IMR-90 (cell line): ENCODE results near the gene SLC8A1. TPM values are rescaled to one million over a fixed set of nuclear protein-coding genes. Genes with fewer than 3 reads are reported as not detected.

Experiments used
- ATAC-seq: fragments of 200-7000 bp; cut with Tn5 transposase; 2 replicates; pipeline ENCODE4 v1.9.1; 2020; ENCODE audit warnings: low read depth, mild to moderate bottlenecking, moderate library complexity
- BruUV-seq: library from RNA; stranded (reverse); fragments of 400-500 nt; replicated peaks from 2 replicates; lab custom pipeline; 2021; lab: Mats Ljungman, UMichigan
- CTCF ChIA-PET: fragments of 300-600 bp; formaldehyde crosslinking; extraction: SDS; loops from one replicate; lab custom pipeline; 2021; ENCODE audit warnings: antibody characterized with exemption; lab: Yijun Ruan, JAX
- POLR2A ChIA-PET: fragments of 300-600 bp; sonication (Branson Sonifier 250); formaldehyde crosslinking; loops from one replicate; lab custom pipeline; 2022; ENCODE audit warnings: antibody characterized with exemption; ENCODE audit not compliant: unreplicated experiment; lab: Charles Lee
- DNase-seq: peaks from one replicate; pipeline ENCODE4 v3.0.0; 2013
- H2AFZ ChIP-seq: replicated peaks from 2 replicates; pipeline ENCODE3; 2013; ENCODE audit warnings: low read length, mild to moderate bottlenecking; ENCODE audit not compliant: poor library complexity
- H2AK5ac ChIP-seq: 2 replicates; pipeline ENCODE4 v1.6.1; 2013; ENCODE audit warnings: low read depth, low read length, inconsistent platforms
- H2AK9ac ChIP-seq: replicated peaks from 2 replicates; pipeline ENCODE3; 2013; ENCODE audit warnings: mild to moderate bottlenecking, low read depth, low read length, moderate library complexity; ENCODE audit not compliant: poor library complexity
- H2BK120ac ChIP-seq: 2 replicates; pipeline ENCODE4 v1.6.1; 2013; ENCODE audit warnings: low read depth, low read length, inconsistent platforms
- H2BK15ac ChIP-seq: 3 replicates; pipeline ENCODE4 v1.6.1; 2013; ENCODE audit warnings: low read depth, low read length, inconsistent platforms
- H2BK20ac ChIP-seq: 2 replicates; pipeline ENCODE4 v1.6.1; 2013; ENCODE audit warnings: low read depth, mild to moderate bottlenecking, inconsistent platforms, low read length, moderate library complexity
- H2BK5ac ChIP-seq: 2 replicates; pipeline ENCODE4 v1.6.1; 2013; ENCODE audit warnings: mild to moderate bottlenecking, low read depth, low read length, inconsistent platforms; ENCODE audit not compliant: poor library complexity, severe bottlenecking
- H3K14ac ChIP-seq: replicated peaks from 2 replicates; pipeline ENCODE4 v1.6.1; 2013; ENCODE audit warnings: low read depth, low read length, inconsistent platforms
- H3K18ac ChIP-seq: 2 replicates; pipeline ENCODE4 v1.6.1; 2013; ENCODE audit warnings: low read depth, low read length, control low read depth
- H3K23ac ChIP-seq: 2 replicates; pipeline ENCODE4 v1.6.1; 2013; ENCODE audit warnings: low read depth, low read length, inconsistent platforms
- H3K27ac ChIP-seq: 2 replicates; pipeline ENCODE4 v1.5.1; 2013; ENCODE audit warnings: mild to moderate bottlenecking, control low read depth, low read length; ENCODE audit not compliant: insufficient read depth
- H3K27me3 ChIP-seq: 2 replicates; pipeline ENCODE4 v1.6.1; 2013; ENCODE audit warnings: low read length; ENCODE audit not compliant: control insufficient read depth, insufficient read depth
- H3K36me3 ChIP-seq: 2 replicates; pipeline ENCODE4 v1.6.1; 2013; ENCODE audit warnings: low read length, mixed read lengths; ENCODE audit not compliant: control insufficient read depth, insufficient read depth
- H3K4ac ChIP-seq: 2 replicates; pipeline ENCODE4 v1.6.1; 2013; ENCODE audit warnings: low read depth, low read length, inconsistent platforms
- H3K4me1 ChIP-seq: 2 replicates; pipeline ENCODE4 v1.6.1; 2013; ENCODE audit warnings: low read length, mixed read lengths; ENCODE audit not compliant: control insufficient read depth, insufficient read depth
- H3K4me2 ChIP-seq: 2 replicates; pipeline ENCODE4 v1.6.1; 2013; ENCODE audit warnings: low read depth, mild to moderate bottlenecking, control low read depth, low read length, moderate library complexity
- H3K4me3 ChIP-seq: 2 replicates; pipeline ENCODE4 v1.5.1; 2013; ENCODE audit warnings: low read depth, mild to moderate bottlenecking, control low read depth, low read length, moderate library complexity; ENCODE audit not compliant: insufficient read depth
- H3K56ac ChIP-seq: 2 replicates; pipeline ENCODE4 v1.6.1; 2013; ENCODE audit warnings: low read length, inconsistent platforms; ENCODE audit not compliant: insufficient read depth; ENCODE audit errors: extremely low read depth
- H3K79me1 ChIP-seq, 2 experiments: 2 replicates each; pipeline ENCODE4 v1.6.1; 2013; ENCODE audit warnings: low read length in 2 of 2, inconsistent platforms in 1 of 2, low read depth in 1 of 2
- H3K9ac ChIP-seq: 2 replicates; pipeline ENCODE4 v1.6.1; 2013; ENCODE audit warnings: low read depth, low read length, control low read depth
- H3K9me1 ChIP-seq: 2 replicates; pipeline ENCODE4 v1.6.1; 2013; ENCODE audit warnings: low read length, inconsistent platforms; ENCODE audit not compliant: insufficient read depth
- H3K9me3 ChIP-seq: 2 replicates; pipeline ENCODE4 v1.6.1; 2013; ENCODE audit warnings: low read length; ENCODE audit not compliant: control insufficient read depth, insufficient read depth
- H4K20me1 ChIP-seq: 2 replicates; pipeline ENCODE4 v1.6.1; 2013; ENCODE audit warnings: low read length, inconsistent platforms; ENCODE audit not compliant: insufficient read depth
- H4K5ac ChIP-seq: 2 replicates; pipeline ENCODE4 v1.6.1; 2013; ENCODE audit warnings: mild to moderate bottlenecking, low read depth, low read length, control low read depth
- H4K8ac ChIP-seq, 2 experiments: 2 replicates each; pipeline ENCODE4 v1.6.1; 2013; ENCODE audit warnings: low read depth in 2 of 2, low read length in 2 of 2, control low read depth in 1 of 2, inconsistent platforms in 1 of 2
- H4K91ac ChIP-seq: 2 replicates; pipeline ENCODE4 v1.6.1; 2013; ENCODE audit warnings: low read depth, low read length, inconsistent platforms; ENCODE audit not compliant: insufficient read depth
- BHLHE40 ChIP-seq: fragments of 150-350 bp; IDR thresholded peaks from 2 replicates; pipeline ENCODE4 v1.6.1; 2016; ENCODE audit warnings: mild to moderate bottlenecking, low read depth, low read length
- CEBPB ChIP-seq: IDR thresholded peaks from 2 replicates; pipeline ENCODE4 v1.6.1; 2012; ENCODE audit warnings: low read depth, low read length, improper control_type of control experiment
- CHD1 ChIP-seq: IDR thresholded peaks from 2 replicates; pipeline ENCODE4 v1.6.1; 2012; ENCODE audit warnings: low read depth, low read length, improper control_type of control experiment
- CTCF ChIP-seq: conservative IDR thresholded peaks from 2 replicates; pipeline ENCODE4 v1.5.1; 2012; ENCODE audit warnings: mild to moderate bottlenecking, low read depth, low read length, improper control_type of control experiment
- FOS ChIP-seq: fragments of 150-350 bp; IDR thresholded peaks from 2 replicates; pipeline ENCODE4 v1.6.1; 2016; ENCODE audit warnings: low read depth, low read length
- MAFK ChIP-seq: IDR thresholded peaks from 2 replicates; pipeline ENCODE4 v1.6.1; 2012; ENCODE audit warnings: low read depth, low read length, improper control_type of control experiment
- MAZ ChIP-seq: IDR thresholded peaks from 2 replicates; pipeline ENCODE4 v1.6.1; 2012; ENCODE audit warnings: low read depth, mild to moderate bottlenecking, low read length, improper control_type of control experiment, moderate library complexity, borderline replicate concordance
- MXI1 ChIP-seq: IDR thresholded peaks from 2 replicates; pipeline ENCODE4 v1.6.1; 2012; ENCODE audit warnings: low read depth, mild to moderate bottlenecking, low read length, moderate library complexity, borderline replicate concordance
- NFE2L2 ChIP-seq: fragments of 150-350 bp; IDR thresholded peaks from 2 replicates; pipeline ENCODE4 v1.6.1; 2016; ENCODE audit warnings: low read depth, mild to moderate bottlenecking, low read length
- POLR2A ChIP-seq: IDR thresholded peaks from 2 replicates; pipeline ENCODE4 v1.6.1; 2012; ENCODE audit warnings: mild to moderate bottlenecking, low read depth, low read length
- RAD21 ChIP-seq: IDR thresholded peaks from 2 replicates; pipeline ENCODE4 v1.6.1; 2012; ENCODE audit warnings: low read length, improper control_type of control experiment
- RCOR1 ChIP-seq: IDR thresholded peaks from 2 replicates; pipeline ENCODE4 v1.6.1; 2012; ENCODE audit warnings: mild to moderate bottlenecking, low read length, improper control_type of control experiment; ENCODE audit not compliant: insufficient replicate concordance
- RFX5 ChIP-seq: IDR thresholded peaks from 2 replicates; pipeline ENCODE4 v1.8.0; 2012; ENCODE audit warnings: low read depth, mild to moderate bottlenecking, low read length, moderate library complexity
- SMC3 ChIP-seq: fragments of 150-350 bp; IDR thresholded peaks from 2 replicates; pipeline ENCODE4 v1.6.1; 2016; ENCODE audit warnings: low read depth, mild to moderate bottlenecking, antibody characterized with exemption, low read length, moderate library complexity
- WGBS, 2 experiments: methylation state at CpG; one replicate each; pipeline versions ENCODE4 v1.1.5 to v1.1.7; 2013; ENCODE audit warnings: missing lambda C conversion rate in 2 of 2; ENCODE audit not compliant: insufficient read length in 1 of 2; ENCODE audit errors: extremely low coverage in 2 of 2; 5-methylcytosine and 5-hydroxymethylcytosine counted together
- dilution Hi-C: fragments of 300-500 bp; cut with HindIII; formaldehyde crosslinking; loops from one replicate; pipeline ENCODE4 v1.14.3; 2018; ENCODE audit warnings: low sequenced_read_pairs; ENCODE audit not compliant: unreplicated experiment
- in situ Hi-C: fragments of 300-500 bp; cut with MboI; formaldehyde crosslinking; loops from 3 replicates; pipeline ENCODE4 v1.14.3; 2019; ENCODE audit warnings: low sequenced_read_pairs, inconsistent platforms, mixed read lengths
- intact Hi-C: fragments of 100-400 bp; cut with micrococcal nuclease; formaldehyde crosslinking; loops from 2 replicates; pipeline ENCODE4 v1.10.0; 2022
- polyA plus RNA-seq, 3 experiments: library from polyadenylated mRNA; depleted of rRNA; stranded (reverse); fragments of >200 nt; gene quantifications; 2 replicates each; pipeline ENCODE4 v1.2.3, GENCODE V29; 2012; ENCODE audit warnings: low replicate concordance in 1 of 3
- total RNA-seq: library from RNA; depleted of rRNA; stranded (reverse); fragments of >200 nt; gene quantifications from 2 replicates; pipeline ENCODE4 v1.2.3, GENCODE V29; 2012
- TF ChIP-seq, protein P1 (sequence below): fragments of 150-350 bp; IDR thresholded peaks from 2 replicates; pipeline ENCODE4 v1.6.1; 2017; ENCODE audit warnings: mild to moderate bottlenecking, antibody characterized with exemption, low read length, low read depth
- TF ChIP-seq, protein P2 (sequence below): fragments of 150-350 bp; IDR thresholded peaks from 2 replicates; pipeline ENCODE4 v1.6.1; 2016; ENCODE audit warnings: low read depth, mild to moderate bottlenecking, low read length, moderate library complexity, borderline replicate concordance

Gene SLC8A1
- total and polyA plus RNA-seq, 2 of the 4 experiments (the other 2 are of a cell fraction): 7.7 to 57.0 TPM

GRCh38 chr2:40318921-40319320 lies 133.0 kb downstream of the SLC8A1 start:
- Histone ChIP-seq H3K79me1 (peaks cover 5 to 11% of the 10 kb centered on the region in 2 experiments; a peak in 3 of 4 replicates), H3K4ac (no peak overlapping the region), H2BK15ac (no peak overlapping the region), H4K8ac (no peak overlapping the region), H3K4me2 (no peak overlapping the region), H2AFZ (no peak overlapping the region), H4K91ac (no peak overlapping the region), H3K27ac (no peak overlapping the region), H2BK120ac (no peak overlapping the region), H3K9me1 (peaks cover 6% of the 10 kb centered on the region; the same call in 1 of the 2 replicates), H3K36me3 (no peaks in the 10 kb centered on the region), H3K27me3 (no peaks in the 10 kb centered on the region), H2AK9ac (no peak overlapping the region), H3K4me3 (no peak overlapping the region), H3K9me3 (no peaks in the 10 kb centered on the region), H2AK5ac (no peak overlapping the region), H4K5ac (no peak overlapping the region), H3K4me1 (peaks cover 4% of the 10 kb centered on the region), H3K23ac (no peak overlapping the region), H4K20me1 (no peaks in the 10 kb centered on the region), H3K18ac (no peak overlapping the region), H2BK20ac (no peak overlapping the region), H3K9ac (no peak overlapping the region), H3K56ac (no peak overlapping the region), H2BK5ac (no peak overlapping the region), H3K14ac (no peak overlapping the region)
- BruUV-seq: no TSS peak
- intact Hi-C loops: no loop called here
- dilution Hi-C loops: no loop called here
- ChIA-PET POLR2A (no interaction called here), CTCF (no interaction called here)
- DNase-seq (no peak), ATAC-seq (no peak)
- no peak for TF ChIP-seq CTCF
- no peak for TF ChIP-seq BHLHE40
- TF ChIP-seq RAD21: no peak
- TF ChIP-seq, protein P1, sequence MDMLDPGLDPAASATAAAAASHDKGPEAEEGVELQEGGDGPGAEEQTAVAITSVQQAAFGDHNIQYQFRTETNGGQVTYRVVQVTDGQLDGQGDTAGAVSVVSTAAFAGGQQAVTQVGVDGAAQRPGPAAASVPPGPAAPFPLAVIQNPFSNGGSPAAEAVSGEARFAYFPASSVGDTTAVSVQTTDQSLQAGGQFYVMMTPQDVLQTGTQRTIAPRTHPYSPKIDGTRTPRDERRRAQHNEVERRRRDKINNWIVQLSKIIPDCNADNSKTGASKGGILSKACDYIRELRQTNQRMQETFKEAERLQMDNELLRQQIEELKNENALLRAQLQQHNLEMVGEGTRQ: no peak
- no peak for TF ChIP-seq POLR2A
- TF ChIP-seq MXI1: no peak
- TF ChIP-seq FOS: no peak
- TF ChIP-seq MAFK: no peak
- no peak for TF ChIP-seq RCOR1
- no peak for TF ChIP-seq MAZ
- TF ChIP-seq CHD1: no peak
- TF ChIP-seq RFX5: no peak
- no peak for TF ChIP-seq SMC3
- TF ChIP-seq, protein P2, sequence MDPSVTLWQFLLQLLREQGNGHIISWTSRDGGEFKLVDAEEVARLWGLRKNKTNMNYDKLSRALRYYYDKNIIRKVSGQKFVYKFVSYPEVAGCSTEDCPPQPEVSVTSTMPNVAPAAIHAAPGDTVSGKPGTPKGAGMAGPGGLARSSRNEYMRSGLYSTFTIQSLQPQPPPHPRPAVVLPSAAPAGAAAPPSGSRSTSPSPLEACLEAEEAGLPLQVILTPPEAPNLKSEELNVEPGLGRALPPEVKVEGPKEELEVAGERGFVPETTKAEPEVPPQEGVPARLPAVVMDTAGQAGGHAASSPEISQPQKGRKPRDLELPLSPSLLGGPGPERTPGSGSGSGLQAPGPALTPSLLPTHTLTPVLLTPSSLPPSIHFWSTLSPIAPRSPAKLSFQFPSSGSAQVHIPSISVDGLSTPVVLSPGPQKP: no peak
- TF ChIP-seq CEBPB: no peak
- no peak for TF ChIP-seq NFE2L2
- in situ Hi-C loops: no loop called here
- WGBS, 2 experiments: no CpG with 5 or more reads among the region's 3 CpGs
